ENCODE data around the gene TCN2.
"Not testable (repeated sequence)": the region's sequence is repeated elsewhere in the genome, so short reads cannot be mapped to it uniquely, and the experiment has no call there.

TCN2 gene

GRCh38 chr22:30612789-30613188 is 5.8 kb downstream of the TCN2 start:
- H3K36me3 Mint-ChIP-seq (ENCODE audit: low read depth): no peaks in the 10 kb centered on the region
- H3K27me3 Mint-ChIP-seq: no peaks in the 10 kb centered on the region

GRCh38 chr22:30614268-30614667 is 7.3 kb downstream of the TCN2 start:
- peaks cover 6% of the 10 kb centered on the region for H3K4me1 Mint-ChIP-seq (ENCODE audit: low read depth)
- H3K27me3 Mint-ChIP-seq: no peaks in the 10 kb centered on the region
- no peaks in the 10 kb centered on the region for H3K36me3 Mint-ChIP-seq (ENCODE audit: low read depth)
- no peak overlapping the region for H3K4me3 Mint-ChIP-seq
- H3K27ac Mint-ChIP-seq: no peak overlapping the region
- no peaks in the 10 kb centered on the region for H3K9me3 Mint-ChIP-seq

More at GRCh38 chr22:30612789-30613188, 5.8 kb downstream of the TCN2 start:
- no peak overlapping the region for H3K4me3 Mint-ChIP-seq
- H3K9me3 Mint-ChIP-seq: no peaks in the 10 kb centered on the region
- H3K27ac Mint-ChIP-seq: no peak overlapping the region
- H3K4me1 Mint-ChIP-seq (ENCODE audit: low read depth): peaks cover 13% of the 10 kb centered on the region

GRCh38 chr22:30614879-30615278 is 7.9 kb downstream of the TCN2 start:
- H3K4me3 Mint-ChIP-seq: no peak overlapping the region
- H3K4me1 Mint-ChIP-seq (ENCODE audit: low read depth): no peaks in the 10 kb centered on the region
- no peaks in the 10 kb centered on the region for H3K36me3 Mint-ChIP-seq (ENCODE audit: low read depth)
- H3K27ac Mint-ChIP-seq: no peak overlapping the region
- no peaks in the 10 kb centered on the region for H3K27me3 Mint-ChIP-seq
- H3K9me3 Mint-ChIP-seq: no peaks in the 10 kb centered on the region

DNA sequence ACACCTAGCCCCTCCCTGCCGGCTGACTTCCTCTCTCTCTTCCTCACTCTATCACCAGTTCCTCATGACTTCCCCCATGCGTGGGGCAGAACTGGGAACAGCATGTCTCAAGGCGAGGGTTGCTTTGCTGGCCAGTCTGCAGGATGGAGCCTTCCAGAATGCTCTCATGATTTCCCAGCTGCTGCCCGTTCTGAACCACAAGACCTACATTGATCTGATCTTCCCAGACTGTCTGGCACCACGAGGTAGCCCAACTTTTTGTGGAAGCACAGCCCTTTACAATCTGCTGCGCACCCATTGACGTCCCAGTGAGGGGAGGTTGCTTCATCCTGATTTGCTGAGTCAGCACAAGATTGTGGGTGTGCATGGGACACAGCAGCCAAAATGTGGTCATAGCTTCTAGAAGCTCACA is 8.6 kb downstream of the TCN2 start:
- Mint-ChIP-seq H3K4me1 (ENCODE audit: low read depth) (no peaks in the 10 kb centered on the region), H3K4me3 (no peak overlapping the region), H3K27ac (no peak overlapping the region), H3K36me3 (ENCODE audit: low read depth) (no peaks in the 10 kb centered on the region), H3K27me3 (no peaks in the 10 kb centered on the region), H3K9me3 (no peaks in the 10 kb centered on the region)

DNA sequence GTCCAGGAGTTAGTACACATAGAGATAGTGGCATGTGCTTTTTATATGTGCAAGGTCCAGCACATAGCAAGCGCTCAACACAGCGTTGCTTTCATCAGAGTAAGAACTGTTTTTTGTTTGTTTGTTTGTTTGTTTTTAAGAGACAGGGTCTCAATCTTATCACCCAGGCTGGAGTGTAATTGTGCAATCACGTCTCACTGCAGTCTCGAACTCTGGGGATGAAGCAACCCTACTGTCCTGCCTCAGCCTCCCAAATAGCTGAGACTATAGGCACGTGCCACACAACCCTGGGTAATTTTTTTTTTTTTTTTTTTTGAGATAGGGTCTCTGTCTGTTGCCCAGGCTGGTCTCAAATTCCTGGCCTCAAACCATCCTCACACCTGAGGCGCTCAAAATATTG is 10.8 kb downstream of the TCN2 start:
- no peak overlapping the region for H3K4me3 Mint-ChIP-seq
- no peak overlapping the region for H3K27ac Mint-ChIP-seq
- no peaks in the 10 kb centered on the region for H3K9me3 Mint-ChIP-seq
- H3K36me3 Mint-ChIP-seq (ENCODE audit: low read depth): no peaks in the 10 kb centered on the region
- no peaks in the 10 kb centered on the region for H3K27me3 Mint-ChIP-seq
- H3K4me1 Mint-ChIP-seq (ENCODE audit: low read depth): no peaks in the 10 kb centered on the region

- not testable (repeated sequence) for H3K9me3 Mint-ChIP-seq; H3K4me1 Mint-ChIP-seq (ENCODE audit: low read depth); H3K27me3 Mint-ChIP-seq; H3K27ac Mint-ChIP-seq; H3K4me3 Mint-ChIP-seq; H3K36me3 Mint-ChIP-seq (ENCODE audit: low read depth)
Measured at GRCh38 chr22:30619909-30620308, 12.9 kb downstream of the TCN2 start.

DNA sequence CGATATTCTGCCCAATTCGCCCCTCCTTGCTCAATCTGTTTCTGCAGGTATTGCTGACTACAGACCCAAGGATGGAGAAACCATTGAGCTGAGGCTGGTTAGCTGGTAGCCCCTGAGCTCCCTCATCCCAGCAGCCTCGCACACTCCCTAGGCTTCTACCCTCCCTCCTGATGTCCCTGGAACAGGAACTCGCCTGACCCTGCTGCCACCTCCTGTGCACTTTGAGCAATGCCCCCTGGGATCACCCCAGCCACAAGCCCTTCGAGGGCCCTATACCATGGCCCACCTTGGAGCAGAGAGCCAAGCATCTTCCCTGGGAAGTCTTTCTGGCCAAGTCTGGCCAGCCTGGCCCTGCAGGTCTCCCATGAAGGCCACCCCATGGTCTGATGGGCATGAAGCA is 19.4 kb downstream of the TCN2 start:
- Mint-ChIP-seq H3K27me3 (no peaks in the 10 kb centered on the region), H3K4me1 (ENCODE audit: low read depth) (no peaks in the 10 kb centered on the region), H3K4me3 (no peak overlapping the region), H3K36me3 (ENCODE audit: low read depth) (no peaks in the 10 kb centered on the region), H3K9me3 (no peaks in the 10 kb centered on the region), H3K27ac (no peak overlapping the region)

DNA sequence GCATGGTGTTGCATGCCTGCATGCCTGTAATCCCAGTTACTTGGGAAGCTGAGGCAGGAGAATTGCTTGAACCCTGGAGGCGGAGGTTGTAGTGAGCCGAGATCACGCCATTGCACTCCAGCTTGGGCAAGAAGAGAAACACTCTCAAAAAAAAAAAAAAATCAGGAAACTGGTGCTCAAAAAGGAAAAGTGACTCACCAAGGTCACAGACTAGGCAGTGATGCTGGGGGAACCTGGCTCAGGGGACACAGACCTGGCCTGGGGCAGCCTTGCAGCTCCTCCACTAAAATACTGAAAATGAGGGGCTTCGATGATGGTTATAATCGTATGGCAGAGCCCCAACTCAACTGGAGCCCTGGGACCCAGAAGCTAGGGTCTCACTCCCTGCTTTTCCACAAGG is 20.5 kb downstream of the TCN2 start:
- Mint-ChIP-seq H3K4me1 (ENCODE audit: low read depth) (no peaks in the 10 kb centered on the region), H3K4me3 (no peak overlapping the region), H3K9me3 (no peaks in the 10 kb centered on the region), H3K27ac (no peak overlapping the region), H3K27me3 (no peaks in the 10 kb centered on the region), H3K36me3 (ENCODE audit: low read depth) (no peaks in the 10 kb centered on the region)

GRCh38 chr22:30628491-30628890 is 21.5 kb downstream of the TCN2 start:
- Mint-ChIP-seq H3K27ac (no peak overlapping the region), H3K36me3 (ENCODE audit: low read depth) (no peaks in the 10 kb centered on the region), H3K4me3 (no peak overlapping the region), H3K27me3 (no peaks in the 10 kb centered on the region), H3K9me3 (no peaks in the 10 kb centered on the region), H3K4me1 (ENCODE audit: low read depth) (no peaks in the 10 kb centered on the region)

GRCh38 chr22:30631469-30631868 is 24.5 kb downstream of the TCN2 start:
- H3K36me3 Mint-ChIP-seq (ENCODE audit: low read depth); H3K9me3 Mint-ChIP-seq; H3K27ac Mint-ChIP-seq; H3K4me3 Mint-ChIP-seq; H3K27me3 Mint-ChIP-seq: not testable (repeated sequence)
- peaks cover 16% of the 10 kb centered on the region for H3K4me1 Mint-ChIP-seq (ENCODE audit: low read depth)

DNA sequence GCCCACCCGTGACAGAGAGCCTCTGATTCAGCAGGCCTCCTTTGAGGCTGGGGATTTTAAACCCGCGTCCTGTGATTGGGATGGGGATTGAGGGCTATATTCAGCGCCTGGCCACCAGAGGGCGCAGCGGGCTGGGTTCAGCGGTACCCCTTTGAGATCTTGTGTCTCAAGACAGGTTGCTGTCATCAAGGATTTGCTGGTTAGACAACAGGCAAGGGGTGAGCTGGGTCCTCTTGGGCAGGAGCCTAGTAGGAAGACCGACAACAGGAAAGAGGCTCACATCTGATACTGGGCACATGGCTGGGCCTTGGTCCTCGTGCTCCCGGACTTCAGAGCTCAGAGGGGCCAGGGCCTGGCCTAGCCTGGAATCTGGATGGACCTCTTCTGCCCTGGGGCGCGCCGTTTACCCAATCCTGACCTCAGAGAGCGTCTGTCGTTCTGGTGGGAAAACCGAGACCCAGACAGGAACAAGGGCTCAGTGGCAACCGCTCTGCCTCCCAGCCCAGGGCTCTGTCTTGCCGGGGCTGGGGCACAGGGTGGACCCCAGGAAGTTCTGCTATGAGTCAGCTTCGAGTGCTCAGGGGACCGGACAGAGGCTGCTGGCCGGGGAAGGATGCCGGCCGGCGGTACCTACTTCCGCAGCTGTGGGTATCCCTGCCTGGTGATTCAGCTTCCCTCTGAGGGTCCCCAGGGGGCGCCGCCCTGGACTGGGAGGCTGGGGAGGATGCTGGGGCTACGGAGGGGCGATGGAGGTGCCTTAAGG is 27.7 kb downstream of the TCN2 start:
- Mint-ChIP-seq H3K9me3 (no peaks in the 10 kb centered on the region), H3K27ac (peak overlapping the region; percentile 85), H3K36me3 (ENCODE audit: low read depth) (peaks cover 7% of the 10 kb centered on the region), H3K4me3 (peak overlapping the region; percentile 87), H3K4me1 (ENCODE audit: low read depth) (peaks cover 30% of the 10 kb centered on the region), H3K27me3 (no peaks in the 10 kb centered on the region)

GRCh38 chr22:30635273-30636225 is 28.6 kb downstream of the TCN2 start, which contains the start of gene SLC35E4:
SLC35E4 (plus strand) TSS chr22:30635781; CDS start chr22:30636451, 670 bp downstream.
- Mint-ChIP-seq H3K27ac (peak within 1 kb of the TSS; percentile 86), H3K9me3 (no peaks in the 10 kb centered on the region), H3K27me3 (no peaks in the 10 kb centered on the region), H3K4me1 (ENCODE audit: low read depth) (peaks cover 30% of the 10 kb centered on the region), H3K4me3 (peak within 1 kb of the TSS; percentile 87), H3K36me3 (ENCODE audit: low read depth) (peaks cover 9% of the 10 kb centered on the region)

DNA sequence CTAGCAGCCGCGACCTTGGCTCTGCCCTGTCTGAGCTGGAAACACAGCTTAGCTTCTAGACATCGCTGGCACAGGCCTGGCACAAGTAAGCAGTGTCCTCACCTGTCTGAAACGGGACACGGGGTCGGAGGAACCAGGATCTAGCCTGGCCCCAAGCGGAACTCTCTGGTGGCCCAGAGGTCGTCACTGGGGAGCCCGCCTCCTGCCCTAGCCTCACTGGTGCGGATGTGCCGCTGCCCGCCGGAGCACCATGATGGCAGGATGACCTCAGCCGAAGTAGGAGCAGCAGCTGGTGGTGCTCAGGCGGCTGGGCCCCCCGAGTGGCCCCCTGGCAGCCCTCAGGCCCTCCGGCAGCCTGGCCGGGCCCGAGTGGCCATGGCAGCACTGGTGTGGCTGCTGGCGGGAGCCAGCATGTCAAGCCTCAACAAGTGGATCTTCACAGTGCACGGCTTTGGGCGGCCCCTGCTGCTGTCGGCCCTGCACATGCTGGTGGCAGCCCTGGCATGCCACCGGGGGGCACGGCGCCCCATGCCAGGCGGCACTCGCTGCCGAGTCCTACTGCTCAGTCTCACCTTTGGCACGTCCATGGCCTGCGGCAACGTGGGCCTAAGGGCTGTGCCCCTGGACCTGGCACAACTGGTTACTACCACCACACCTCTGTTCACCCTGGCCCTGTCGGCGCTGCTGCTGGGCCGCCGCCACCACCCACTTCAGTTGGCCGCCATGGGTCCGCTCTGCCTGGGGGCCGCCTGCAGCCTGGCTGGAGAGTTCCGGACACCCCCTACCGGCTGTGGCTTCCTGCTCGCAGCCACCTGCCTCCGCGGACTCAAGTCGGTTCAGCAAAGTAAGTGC is 29.5 kb downstream of the TCN2 start:
- Mint-ChIP-seq H3K4me1 (ENCODE audit: low read depth) (peaks cover 30% of the 10 kb centered on the region), H3K36me3 (ENCODE audit: low read depth) (peaks cover 9% of the 10 kb centered on the region), H3K9me3 (no peaks in the 10 kb centered on the region), H3K27me3 (no peaks in the 10 kb centered on the region), H3K4me3 (peak overlapping the region; percentile 87), H3K27ac (peak overlapping the region; percentile 86)

DNA sequence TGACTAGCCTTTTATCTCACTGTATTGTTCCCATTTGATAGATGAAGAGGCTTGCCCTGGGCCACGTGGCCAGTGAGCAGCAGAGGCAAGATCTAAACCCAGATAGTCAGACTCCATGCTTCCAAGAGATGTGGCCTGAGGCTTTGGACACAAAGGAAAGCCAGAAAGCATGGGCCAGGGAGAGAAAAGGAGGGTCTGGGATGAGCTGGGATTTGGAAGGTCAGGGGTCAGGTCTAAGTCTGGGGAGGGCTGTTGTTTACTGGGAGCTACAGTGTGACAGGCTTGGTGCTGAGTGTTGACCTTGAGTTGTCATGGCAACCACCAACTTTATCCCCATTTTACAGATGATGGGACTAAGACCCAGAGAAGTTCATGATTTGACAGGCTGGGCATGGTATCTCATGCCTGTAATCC is 30.7 kb downstream of the TCN2 start:
- no peaks in the 10 kb centered on the region for H3K9me3 Mint-ChIP-seq
- peak overlapping the region; percentile 87 for H3K4me3 Mint-ChIP-seq
- peaks cover 9% of the 10 kb centered on the region for H3K36me3 Mint-ChIP-seq (ENCODE audit: low read depth)
- H3K27me3 Mint-ChIP-seq: no peaks in the 10 kb centered on the region
- H3K27ac Mint-ChIP-seq: no peak overlapping the region
- H3K4me1 Mint-ChIP-seq (ENCODE audit: low read depth): peaks cover 37% of the 10 kb centered on the region

All from stimulated activated naive CD8-positive, alpha-beta T cell treated with anti-CD3 and anti-CD28 coated beads, Interleukin-15, Interleukin-2, amounts not matched to agents 100 ng/mL and 50 ng/mL, for 24 hours (primary cell).